ENCODE measurements around the gene USP7.
"Not testable (repeated sequence)": the region's sequence is repeated elsewhere in the genome, so short reads cannot be mapped to it uniquely, and the experiment has no call there.

Gene USP7

DNA sequence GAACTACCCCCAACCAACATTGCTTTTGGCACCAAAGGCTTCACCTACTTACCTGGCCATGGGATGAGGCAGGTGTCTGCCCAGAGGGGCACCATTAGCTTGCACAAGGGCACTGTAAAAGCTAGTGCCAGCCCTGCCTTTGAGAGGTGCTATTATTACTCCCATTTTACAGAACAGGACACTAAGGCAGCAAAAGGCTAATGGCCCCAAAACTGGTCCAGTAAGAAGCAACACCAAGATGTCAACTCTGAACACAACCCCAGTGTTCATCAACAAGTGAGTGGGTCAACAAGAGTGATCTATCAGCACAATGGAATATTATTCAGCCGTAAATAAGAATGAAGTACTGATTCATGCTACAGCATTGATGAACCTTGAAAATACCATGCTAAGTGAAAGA lies 7.7 kb upstream of the USP7 start:
- no peak for DNase-seq

GRCh38 chr16:8969202-8969897 lies 5.6 kb upstream of the USP7 start:
- DNase-seq, result not testable (repeated sequence)

GRCh38 chr16:8968054-8968453 lies 4.3 kb upstream of the USP7 start:
- not testable (repeated sequence) for DNase-seq

GRCh38 chr16:8967132-8967821 lies 3.6 kb upstream of the USP7 start:
- DNase-seq, result no peak

- no peak for DNase-seq
These were observed 3.1 kb upstream of the USP7 start for GRCh38 chr16:8966817-8967131.

DNA sequence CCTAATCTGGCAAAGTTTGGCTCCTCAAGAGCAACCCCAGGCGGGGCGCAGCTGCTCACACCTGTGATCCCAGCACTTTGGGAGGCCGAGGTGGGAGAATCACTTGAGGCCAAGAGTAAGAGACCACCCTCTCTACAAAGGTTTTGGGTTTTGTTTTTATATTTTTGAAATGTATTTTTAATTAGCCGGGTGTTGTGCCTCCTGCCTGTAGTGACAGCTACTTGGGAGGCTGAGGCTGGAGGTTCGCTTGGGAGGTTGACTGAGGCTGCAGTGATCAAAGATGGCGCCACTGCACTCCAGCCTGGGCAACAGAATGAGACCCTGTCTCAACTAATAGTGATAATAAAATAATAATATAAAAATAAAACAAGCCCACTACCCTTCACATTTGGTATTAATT lies 756 bp upstream of the USP7 start:
- DNase-seq, result no peak

DNA sequence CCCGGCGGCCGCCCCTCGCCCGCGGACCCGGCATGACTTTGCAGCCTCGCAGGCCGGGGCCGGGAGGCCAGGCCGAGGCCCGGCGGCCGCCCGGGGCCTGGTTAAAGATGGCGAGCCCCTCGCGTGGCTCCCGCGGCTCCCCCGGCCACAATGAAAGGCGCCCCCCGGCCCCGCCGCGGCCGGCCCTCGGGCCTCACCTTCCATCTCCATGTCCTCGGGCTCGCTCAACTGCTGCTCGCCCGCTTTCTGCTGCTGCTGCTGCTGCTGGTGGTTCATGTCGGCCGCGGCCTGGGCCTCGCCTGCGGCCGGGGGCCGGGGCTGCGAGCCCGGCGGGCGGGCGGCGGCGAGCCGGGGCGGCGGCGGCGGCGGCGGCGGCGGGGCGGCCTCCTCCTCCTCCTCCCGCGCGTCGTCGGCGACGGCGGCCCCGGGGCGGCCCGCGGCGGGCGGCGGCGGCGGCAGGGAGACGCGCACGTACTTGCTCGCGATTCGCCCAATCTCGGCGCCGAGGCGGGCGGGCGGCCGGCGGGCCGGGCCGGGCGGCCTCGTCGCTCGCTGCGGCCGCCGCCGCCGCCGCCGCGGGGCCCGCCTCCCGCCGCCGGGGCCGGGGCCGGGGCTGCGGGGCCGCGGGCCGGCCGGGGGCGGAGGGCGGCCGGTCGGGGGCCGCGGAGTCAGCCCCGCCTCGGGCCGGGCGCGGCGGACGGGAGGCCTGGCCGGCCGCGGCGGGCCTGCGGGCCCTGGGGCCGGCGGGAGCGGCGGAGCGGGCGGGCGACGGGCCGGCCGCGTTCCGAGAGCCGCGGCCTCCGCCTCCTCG lies 491 bp downstream of the USP7 start:
- peak; percentile 41 for DNase-seq

DNA sequence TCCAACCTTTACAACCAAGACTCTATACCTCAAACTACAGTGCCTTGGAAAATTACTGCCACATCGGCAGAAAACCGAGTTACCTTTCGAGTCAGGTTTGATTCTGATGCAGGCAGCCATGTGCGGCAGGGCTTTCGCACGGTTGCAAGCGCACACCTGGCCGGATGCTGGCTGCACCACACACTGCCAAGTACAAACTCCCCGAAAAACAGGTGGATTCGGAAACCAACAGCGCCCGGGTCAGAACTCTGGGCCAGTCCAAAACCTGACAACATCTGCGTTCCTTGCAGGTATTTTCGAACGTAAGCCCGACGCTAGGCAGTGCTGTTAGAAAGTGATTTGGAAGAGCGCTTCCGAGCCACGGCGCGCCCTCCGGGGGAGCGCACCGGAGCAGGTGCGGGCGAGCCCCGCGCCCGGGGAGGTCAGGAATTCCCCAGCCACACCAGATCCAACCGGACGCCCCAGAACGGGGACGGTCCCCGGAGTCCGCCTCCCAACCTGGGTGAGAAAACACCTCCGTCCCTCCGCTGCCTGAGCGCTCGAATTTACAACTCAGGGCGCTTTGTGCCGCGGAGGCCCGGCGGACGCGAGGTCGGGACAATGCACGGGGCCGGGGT lies 1.2 kb downstream of the USP7 start:
- peak; percentile 39 for DNase-seq

DNA sequence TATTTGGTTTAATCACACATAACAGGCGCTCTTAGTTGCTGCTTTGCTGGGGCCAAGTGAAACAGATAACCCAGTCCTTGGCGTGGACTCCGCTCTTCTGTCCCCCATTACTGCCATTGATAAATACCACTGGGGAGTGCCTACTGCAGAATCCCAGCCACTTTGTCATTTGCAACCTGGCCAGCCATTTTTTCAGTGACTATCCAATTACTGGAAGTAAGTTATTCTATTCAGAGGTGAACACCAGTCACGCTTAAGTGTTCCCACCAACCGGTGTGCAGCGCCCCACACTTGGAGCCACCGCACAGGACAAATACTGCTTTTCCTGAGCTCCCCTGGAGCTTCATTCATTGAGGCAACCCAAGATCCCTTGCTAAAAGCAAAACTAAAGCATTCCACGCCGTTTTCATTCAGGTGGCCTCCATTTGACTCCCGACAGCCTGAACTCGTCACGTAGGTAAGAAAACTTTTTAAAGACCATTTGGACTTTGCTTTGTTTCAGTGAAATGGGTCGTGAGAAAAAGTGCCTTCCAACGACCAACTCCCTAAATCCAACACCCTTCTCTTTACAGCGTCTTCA lies 1.8 kb downstream of the USP7 start:
- DNase-seq, result no peak

DNA sequence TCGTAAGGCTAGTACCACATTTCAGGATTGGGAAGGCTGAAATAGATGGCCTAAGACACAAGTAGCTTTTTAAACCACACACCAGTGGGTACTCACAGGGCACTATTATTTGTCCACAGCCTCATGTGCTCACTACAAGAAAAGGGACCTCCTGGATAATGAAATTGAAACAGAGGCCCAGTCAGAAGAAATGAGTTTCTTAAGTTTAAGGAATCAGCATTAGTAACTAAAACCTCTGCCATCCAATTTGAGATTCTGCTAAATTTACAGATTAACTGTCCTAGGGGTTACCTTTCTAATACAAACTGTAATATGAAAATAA lies 3.0 kb downstream of the USP7 start:
- DNase-seq, result no peak

DNA sequence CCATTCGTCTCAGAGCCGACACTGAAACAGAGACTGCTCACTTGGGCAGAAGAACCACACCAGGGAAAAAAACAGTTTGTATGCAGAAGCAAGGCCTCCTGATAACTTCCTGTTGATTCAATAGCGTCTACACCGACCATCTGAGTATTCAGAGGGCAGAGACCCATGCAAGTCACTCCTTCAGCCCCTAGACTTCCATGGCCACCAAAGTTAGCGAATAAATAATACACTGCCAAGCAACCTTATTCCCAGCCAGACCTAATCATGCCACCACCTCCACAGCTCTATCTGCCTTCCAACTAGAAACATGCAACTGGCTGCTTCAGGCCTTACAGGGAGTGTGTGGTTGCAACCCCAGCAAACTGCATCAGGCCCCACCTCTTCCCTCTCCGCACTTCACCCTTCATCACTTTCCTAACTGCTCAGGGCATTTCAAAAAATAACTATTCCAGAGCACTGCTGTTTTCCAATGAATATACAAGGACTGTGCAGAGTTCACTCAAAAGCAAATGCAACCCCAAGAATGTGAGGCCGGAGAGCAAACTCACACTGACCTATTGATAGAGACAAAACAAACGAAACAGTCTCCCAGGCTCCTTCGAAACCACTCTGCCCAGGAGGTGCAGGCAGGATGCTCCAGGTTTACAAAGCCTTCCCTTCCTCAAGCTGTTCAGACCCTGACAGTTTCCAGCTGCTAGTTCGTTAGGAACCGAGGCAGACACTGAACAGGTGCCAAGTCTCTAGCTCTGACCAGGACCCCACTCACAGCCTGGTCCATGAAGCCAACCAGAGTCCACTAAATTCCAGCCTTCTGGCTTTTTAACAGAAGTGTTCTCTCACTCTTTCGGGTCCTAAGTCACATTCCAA lies 3.6 kb downstream of the USP7 start:
- no peak for DNase-seq

DNA sequence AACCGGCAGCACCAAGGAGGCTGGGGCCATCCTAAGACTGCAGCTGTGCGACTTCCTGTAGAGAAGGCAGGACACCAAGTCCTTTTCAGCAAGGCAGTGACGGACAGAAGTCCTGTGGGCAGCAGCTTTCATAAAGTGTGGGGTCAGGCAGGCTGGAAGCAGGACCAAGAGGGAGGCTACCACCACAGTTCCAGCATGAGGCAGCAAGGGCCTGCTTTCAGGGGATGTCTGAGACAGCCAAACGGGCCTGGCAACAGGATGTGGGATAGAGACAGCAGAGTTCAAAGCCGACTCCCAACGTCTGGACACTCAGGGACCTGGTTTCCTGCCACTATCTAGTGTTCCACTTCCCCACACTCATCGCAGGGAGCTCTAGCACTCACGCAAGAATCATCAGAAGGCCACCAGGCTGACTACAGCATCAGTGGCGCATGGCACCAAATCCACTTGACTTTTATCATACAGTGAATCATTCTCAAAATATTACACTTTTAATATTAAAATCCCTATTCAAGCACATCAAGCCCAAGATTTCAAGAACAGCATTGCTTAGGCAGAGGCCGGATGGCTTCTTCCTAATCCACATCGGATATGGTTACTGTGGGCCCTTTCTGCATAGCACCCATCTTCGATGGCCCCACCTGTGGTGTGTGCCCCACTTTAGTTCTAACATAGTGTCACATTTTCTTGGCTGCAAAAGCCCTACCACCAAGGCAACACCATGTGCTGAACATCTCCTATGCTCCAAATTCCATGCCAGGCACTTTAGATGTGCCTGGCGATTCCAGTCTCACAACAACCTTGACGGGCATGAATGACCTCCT lies 5.2 kb downstream of the USP7 start:
- peak; percentile 46 for DNase-seq

GRCh38 chr16:8957509-8958157 lies 6.1 kb downstream of the USP7 start:
- no peak for DNase-seq

DNA sequence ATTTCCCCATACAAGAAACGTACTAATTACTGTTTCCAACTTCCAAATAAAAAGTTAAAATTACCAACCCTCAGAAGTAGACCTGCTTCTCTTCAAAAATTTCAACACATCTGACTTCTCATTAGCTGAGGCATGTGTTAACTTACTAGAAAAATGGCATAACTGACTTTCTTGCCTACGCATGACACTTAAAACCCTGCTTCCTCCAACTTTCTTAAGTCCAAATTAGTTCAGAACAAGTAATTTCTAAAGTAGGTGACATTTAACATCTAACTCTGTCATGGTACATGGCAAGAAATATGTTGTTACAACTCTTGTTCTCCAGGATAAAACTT lies 6.7 kb downstream of the USP7 start:
- DNase-seq, result no peak

DNA sequence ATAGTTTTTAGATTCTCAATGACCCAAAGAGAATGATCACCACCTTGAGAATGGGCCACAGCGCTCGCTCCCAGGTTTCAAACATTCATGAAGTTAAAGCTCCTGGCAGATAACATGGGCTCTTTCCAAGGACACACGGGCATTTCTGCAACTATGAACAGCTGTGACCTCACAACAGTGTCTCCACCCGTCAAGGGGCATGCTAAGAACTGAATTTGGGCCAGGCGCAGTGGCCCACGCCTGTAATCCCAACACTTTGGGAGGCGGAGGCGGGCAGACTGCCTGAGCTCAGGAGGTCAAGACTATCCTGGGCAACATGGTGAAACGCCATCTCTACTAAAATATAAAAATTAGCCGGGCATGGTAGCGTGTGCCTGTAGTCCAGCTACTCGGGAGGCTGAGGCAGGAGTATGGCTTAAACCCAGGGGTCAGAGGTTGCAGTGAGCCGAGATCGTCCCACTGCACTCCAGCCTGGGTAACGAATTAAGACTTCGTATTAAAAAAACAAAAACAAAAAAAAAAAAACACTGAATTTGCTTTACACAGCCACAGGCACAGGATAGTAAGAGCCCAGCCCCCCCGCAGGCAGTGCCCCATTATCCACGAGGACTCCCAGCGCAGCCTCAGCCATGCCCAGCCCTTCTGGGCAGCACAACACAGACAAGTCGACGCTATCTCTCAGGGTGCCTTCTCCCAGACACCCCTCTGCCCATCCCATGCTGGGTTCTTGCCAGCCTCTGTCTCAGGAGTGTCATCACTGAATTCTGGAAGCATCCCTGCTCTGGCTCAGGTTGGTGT lies 7.2 kb downstream of the USP7 start:
- no peak for DNase-seq

DNA sequence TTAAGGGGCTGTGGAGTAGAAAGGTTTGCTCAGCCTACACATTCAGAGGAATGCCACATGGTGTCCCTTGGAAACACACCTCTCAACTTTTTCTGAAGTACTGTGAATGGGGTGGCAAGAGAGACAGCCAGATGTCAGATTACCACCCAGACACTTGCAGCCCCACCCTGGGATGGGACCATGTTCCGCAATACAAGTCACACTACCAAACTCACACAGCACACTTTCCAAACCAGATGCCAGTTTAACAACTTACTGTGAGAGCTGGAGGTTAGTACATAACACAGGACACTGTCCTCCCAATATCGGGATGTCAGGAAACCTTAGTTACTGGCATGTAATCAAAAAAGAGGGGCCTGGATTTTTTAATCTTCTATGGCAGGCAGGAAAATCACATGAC lies 7.9 kb downstream of the USP7 start:
- no peak for DNase-seq

GRCh38 chr16:8953064-8953463 lies 10.6 kb downstream of the USP7 start:
- DNase-seq, result no peak

- no peak for DNase-seq
These were observed 11.4 kb downstream of the USP7 start for GRCh38 chr16:8952281-8952751.

DNA sequence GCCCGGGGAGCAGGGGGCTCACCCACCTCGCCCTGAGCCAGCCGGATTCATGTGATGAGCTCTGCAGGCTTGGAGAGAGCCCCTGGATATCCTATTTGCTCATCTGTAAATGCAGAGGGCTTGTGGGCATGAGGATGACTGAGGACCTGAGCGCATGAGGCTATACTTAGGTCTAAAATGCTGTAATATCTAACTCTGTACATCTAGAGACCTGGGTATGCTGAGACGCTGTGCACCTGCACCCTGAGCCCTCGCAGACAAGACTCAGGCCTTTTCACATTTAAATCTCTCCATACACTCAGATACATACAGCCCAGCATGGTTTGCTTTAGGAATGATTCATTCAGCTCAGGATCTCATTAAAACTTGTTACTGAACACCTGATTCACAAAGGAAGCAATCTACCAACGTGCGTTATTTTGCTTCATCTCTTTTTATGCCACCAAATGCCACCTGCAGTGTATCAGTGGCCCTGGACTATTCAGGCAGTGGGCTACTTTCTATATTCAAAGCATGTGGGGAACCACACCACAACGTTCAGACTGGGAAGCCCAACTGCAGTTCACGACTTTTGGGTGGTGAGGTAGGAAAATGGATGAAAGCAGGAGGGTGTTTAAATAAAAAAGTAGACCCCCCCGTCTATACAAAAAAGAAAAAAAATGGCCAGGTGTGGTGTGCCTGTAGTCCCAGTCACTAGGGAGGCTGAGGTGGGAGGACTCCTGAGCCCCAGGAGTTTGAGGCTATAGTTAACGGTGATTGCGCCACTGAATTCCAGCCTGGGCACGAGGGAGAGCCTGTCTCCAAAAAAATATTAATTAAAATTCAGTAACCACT lies 12.0 kb downstream of the USP7 start:
- no peak for DNase-seq
